ACHN (cell line): Measurements from ENCODE around the gene MAT2A.
A peak's percentile ranks its signal among the peaks of the same experiment; 100 is the strongest.

Experiments used
- DNase-seq: peaks from one replicate; pipeline ENCODE4 v3.0.0-alpha.2; 2015
- in situ Hi-C: cut with HindIII; loops from 2 replicates; pipeline ENCODE4 v1.10.0; 2017; ENCODE audit warnings: low sequenced_read_pairs, low pct_ligation_motif_present, low pct_unique_long_range_greater_than_20kb

MAT2A gene

GRCh38 chr2:85523062-85523902 lies 15.7 kb upstream of the MAT2A start:
- in situ Hi-C loops = no loop called here
- no peak for DNase-seq

- no peak for DNase-seq
- in situ Hi-C loops = no loop called here
Measured at GRCh38 chr2:85523903-85524335, 15.0 kb upstream of the MAT2A start.

GRCh38 chr2:85524336-85524908 lies 14.5 kb upstream of the MAT2A start:
- in situ Hi-C loops = no loop called here
- DNase-seq = no peak

GRCh38 chr2:85525029-85525428 lies 13.9 kb upstream of the MAT2A start:
- no peak for DNase-seq
- in situ Hi-C loops = no loop called here

GRCh38 chr2:85525567-85525966 lies 13.4 kb upstream of the MAT2A start:
- in situ Hi-C loops = no loop called here

GRCh38 chr2:85527787-85528186 lies 11.2 kb upstream of the MAT2A start:
- DNase-seq = no peak
- in situ Hi-C loops = no loop called here

More at GRCh38 chr2:85525567-85525966, 13.4 kb upstream of the MAT2A start:
- DNase-seq = no peak

- in situ Hi-C loops = no loop called here
- no peak for DNase-seq
Measured at GRCh38 chr2:85528355-85528754, 10.6 kb upstream of the MAT2A start.

GRCh38 chr2:85529809-85530208 lies 9.2 kb upstream of the MAT2A start:
- in situ Hi-C loops = no loop called here
- DNase-seq = no peak

- in situ Hi-C loops = no loop called here
- no peak for DNase-seq
Measured at GRCh38 chr2:85531589-85531988, 7.4 kb upstream of the MAT2A start.

- no peak for DNase-seq
- in situ Hi-C loops = no loop called here
Measured at GRCh38 chr2:85534099-85534498, 4.9 kb upstream of the MAT2A start.

GRCh38 chr2:85534881-85535280 lies 4.1 kb upstream of the MAT2A start:
- in situ Hi-C loops = no loop called here
- no peak for DNase-seq

- DNase-seq = peak; percentile 27
- in situ Hi-C loops = no loop called here
Measured at GRCh38 chr2:85536479-85536878, 2.5 kb upstream of the MAT2A start.

- in situ Hi-C loops = no loop called here
- peak; percentile 51 for DNase-seq
Measured at GRCh38 chr2:85537600-85538506, 1.1 kb upstream of the MAT2A start.

GRCh38 chr2:85539361-85540132 lies 579 bp downstream of the MAT2A start:
- in situ Hi-C loops = no loop called here
- peak; percentile 54 for DNase-seq

GRCh38 chr2:85540133-85540648 lies 1.2 kb downstream of the MAT2A start:
- in situ Hi-C loops = no loop called here
- peak; percentile 39 for DNase-seq

- no peak for DNase-seq
- in situ Hi-C loops = no loop called here
Measured at GRCh38 chr2:85541262-85541661, 2.3 kb downstream of the MAT2A start.

GRCh38 chr2:85541753-85542457 lies 2.9 kb downstream of the MAT2A start:
- in situ Hi-C loops = no loop called here
- DNase-seq = no peak

- no peak for DNase-seq
- in situ Hi-C loops = no loop called here
Measured at GRCh38 chr2:85542777-85543176, 3.8 kb downstream of the MAT2A start.
